Measurements from ENCODE around the gene GPR141.

Gene GPR141

DNA sequence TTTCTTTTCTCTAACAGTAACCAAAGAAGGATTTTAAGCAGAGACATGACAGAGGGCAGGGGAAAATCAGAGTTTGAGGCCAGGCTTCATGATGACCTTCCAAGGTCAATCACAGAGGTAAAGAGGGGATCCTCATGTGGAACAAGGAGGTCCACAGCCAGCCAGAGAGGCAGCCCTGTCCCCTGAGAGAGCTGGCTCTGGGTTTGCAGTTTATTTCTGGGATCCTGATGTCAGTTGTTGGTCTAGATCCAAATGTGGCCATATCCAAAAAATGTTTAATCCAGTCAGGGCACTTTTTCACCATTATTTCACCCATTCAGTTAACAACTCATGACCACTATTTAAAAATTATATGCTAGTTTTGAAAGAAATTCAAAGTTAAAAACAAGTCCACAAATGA, 45.6 kb downstream of the GPR141 start:
- H3K36me3 ChIP-seq (ENCODE audit: control insufficient read depth in 5 of 5, insufficient read depth in 5 of 5, low read length in 5 of 5) = no peaks in the 10 kb centered on the region
- H3K9ac ChIP-seq (ENCODE audit: low read length in 5 of 5) = no peak overlapping the region
- H3K4me1 ChIP-seq (ENCODE audit: control insufficient read depth in 5 of 5, insufficient read depth in 5 of 5, low read length in 5 of 5) = peaks cover 9 to 22% (median 19%) of the 10 kb centered on the region in 5 donors
- no peaks in the 10 kb centered on the region for H3K9me3 ChIP-seq (ENCODE audit: control insufficient read depth in 5 of 5, low read length in 5 of 5)
- H3K27me3 ChIP-seq (ENCODE audit: control insufficient read depth in 5 of 5, insufficient read depth in 4 of 5, low read length in 5 of 5) = no peaks in the 10 kb centered on the region
- no peak overlapping the region for H3K4me3 ChIP-seq (ENCODE audit: low read depth in 1 of 5, low read length in 5 of 5)
- peak overlapping the region; percentile 42 for H3K27ac ChIP-seq (ENCODE audit: low read depth, low read length)

DNA sequence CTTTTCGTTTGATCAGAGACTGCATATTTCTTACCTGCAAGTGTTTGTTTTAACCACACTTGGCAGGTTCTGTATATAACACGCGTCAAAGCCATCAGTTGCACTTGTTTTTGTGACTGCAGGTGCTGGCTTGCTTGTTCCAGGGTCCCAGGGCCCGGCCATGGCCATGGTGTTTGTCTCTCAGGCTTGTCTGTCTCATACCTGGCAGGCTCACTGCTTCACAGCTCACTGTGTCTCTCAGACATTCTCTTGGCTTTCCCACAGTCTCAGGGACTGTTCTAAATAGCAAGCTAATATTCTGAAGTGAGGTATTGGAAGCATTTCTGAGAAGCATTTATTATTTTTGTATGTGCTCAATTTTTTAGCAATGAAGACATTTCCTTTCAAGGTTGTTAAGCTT, 46.9 kb downstream of the GPR141 start:
- H3K27ac ChIP-seq (ENCODE audit: low read depth, low read length) = no peak overlapping the region
- no peaks in the 10 kb centered on the region for H3K36me3 ChIP-seq (ENCODE audit: control insufficient read depth in 5 of 5, insufficient read depth in 5 of 5, low read length in 5 of 5)
- no peak overlapping the region for H3K9ac ChIP-seq (ENCODE audit: low read length in 5 of 5)
- H3K27me3 ChIP-seq (ENCODE audit: control insufficient read depth in 5 of 5, insufficient read depth in 4 of 5, low read length in 5 of 5) = no peaks in the 10 kb centered on the region
- H3K4me3 ChIP-seq (ENCODE audit: low read depth in 1 of 5, low read length in 5 of 5) = no peak overlapping the region
- H3K9me3 ChIP-seq (ENCODE audit: control insufficient read depth in 5 of 5, low read length in 5 of 5) = no peaks in the 10 kb centered on the region
- H3K4me1 ChIP-seq (ENCODE audit: control insufficient read depth in 5 of 5, insufficient read depth in 5 of 5, low read length in 5 of 5) = peaks cover 9 to 31% (median 22%) of the 10 kb centered on the region in 5 donors

GRCh38 chr7:37732253-37732652, 48.7 kb downstream of the GPR141 start:
- H3K9ac ChIP-seq (ENCODE audit: low read length in 5 of 5) = peak overlapping the region in 1 of 5 donors; percentile 31
- no peak overlapping the region for H3K4me3 ChIP-seq (ENCODE audit: low read depth in 1 of 5, low read length in 5 of 5)
- no peaks in the 10 kb centered on the region for H3K9me3 ChIP-seq (ENCODE audit: control insufficient read depth in 5 of 5, low read length in 5 of 5)
- no peak overlapping the region for H3K27ac ChIP-seq (ENCODE audit: low read depth, low read length)
- no peaks in the 10 kb centered on the region for H3K27me3 ChIP-seq (ENCODE audit: control insufficient read depth in 5 of 5, insufficient read depth in 4 of 5, low read length in 5 of 5)
- no peaks in the 10 kb centered on the region for H3K36me3 ChIP-seq (ENCODE audit: control insufficient read depth in 5 of 5, insufficient read depth in 5 of 5, low read length in 5 of 5)
- H3K4me1 ChIP-seq (ENCODE audit: control insufficient read depth in 5 of 5, insufficient read depth in 5 of 5, low read length in 5 of 5) = peaks cover 9 to 31% (median 22%) of the 10 kb centered on the region in 5 donors

DNA sequence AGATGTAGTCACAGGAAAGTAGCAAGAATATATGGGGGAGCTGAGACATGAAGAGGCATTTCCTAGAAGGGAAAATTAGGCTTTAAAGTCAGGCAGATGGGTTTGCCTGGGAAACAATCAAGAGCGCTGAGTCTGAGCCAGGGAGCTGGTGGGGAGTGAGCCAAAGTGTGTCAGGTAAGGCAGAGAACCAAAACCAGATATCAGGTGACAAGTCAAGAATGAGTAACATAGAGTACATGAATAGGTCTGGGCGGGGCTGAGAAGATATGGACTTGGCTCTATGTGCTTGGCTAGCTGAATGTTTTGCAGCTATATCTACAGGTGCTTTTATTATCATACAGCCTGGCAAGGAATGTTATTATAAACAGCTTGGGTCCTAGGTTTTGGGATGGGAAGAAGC, 49.3 kb downstream of the GPR141 start:
- Histone ChIP-seq H3K27ac (ENCODE audit: low read depth, low read length) (no peak overlapping the region), H3K9me3 (ENCODE audit: control insufficient read depth in 5 of 5, low read length in 5 of 5) (no peaks in the 10 kb centered on the region), H3K9ac (ENCODE audit: low read length in 5 of 5) (no peak overlapping the region), H3K36me3 (ENCODE audit: control insufficient read depth in 5 of 5, insufficient read depth in 5 of 5, low read length in 5 of 5) (no peaks in the 10 kb centered on the region), H3K4me3 (ENCODE audit: low read depth in 1 of 5, low read length in 5 of 5) (no peak overlapping the region), H3K4me1 (ENCODE audit: control insufficient read depth in 5 of 5, insufficient read depth in 5 of 5, low read length in 5 of 5) (peaks cover 9 to 31% (median 22%) of the 10 kb centered on the region in 5 donors), H3K27me3 (ENCODE audit: control insufficient read depth in 5 of 5, insufficient read depth in 4 of 5, low read length in 5 of 5) (no peaks in the 10 kb centered on the region)

DNA sequence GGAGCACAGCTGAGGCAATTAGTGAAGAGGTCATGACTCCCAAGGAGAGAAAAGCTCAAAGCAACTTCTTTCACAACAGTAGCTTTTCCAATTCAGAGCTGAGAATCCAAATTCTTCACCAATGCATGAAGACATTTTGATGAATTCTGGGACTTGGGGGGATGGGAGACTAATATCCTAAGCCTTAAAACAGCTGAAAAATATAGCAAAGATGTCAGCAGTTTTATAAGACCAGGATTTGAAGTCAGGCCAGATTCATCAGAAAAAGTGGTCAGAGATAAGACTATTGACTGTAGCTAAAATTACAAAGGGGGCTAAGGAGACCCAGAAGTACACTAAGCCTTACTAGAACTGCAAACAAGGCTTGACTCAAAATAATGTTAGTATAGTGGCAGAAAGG, 51.6 kb downstream of the GPR141 start:
- H3K9me3 ChIP-seq (ENCODE audit: control insufficient read depth in 5 of 5, low read length in 5 of 5) = no peaks in the 10 kb centered on the region
- H3K4me3 ChIP-seq (ENCODE audit: low read depth in 1 of 5, low read length in 5 of 5) = no peak overlapping the region
- no peak overlapping the region for H3K9ac ChIP-seq (ENCODE audit: low read length in 5 of 5)
- H3K4me1 ChIP-seq (ENCODE audit: control insufficient read depth in 5 of 5, insufficient read depth in 5 of 5, low read length in 5 of 5) = peaks cover 5 to 34% (median 11%) of the 10 kb centered on the region in 5 donors
- no peaks in the 10 kb centered on the region for H3K36me3 ChIP-seq (ENCODE audit: control insufficient read depth in 5 of 5, insufficient read depth in 5 of 5, low read length in 5 of 5)
- H3K27me3 ChIP-seq (ENCODE audit: control insufficient read depth in 5 of 5, insufficient read depth in 4 of 5, low read length in 5 of 5) = no peaks in the 10 kb centered on the region
- no peak overlapping the region for H3K27ac ChIP-seq (ENCODE audit: low read depth, low read length)

- H3K9me3 ChIP-seq (ENCODE audit: control insufficient read depth in 5 of 5, low read length in 5 of 5) = no peaks in the 10 kb centered on the region
- H3K9ac ChIP-seq (ENCODE audit: low read length in 5 of 5) = no peak overlapping the region
- H3K27ac ChIP-seq (ENCODE audit: low read depth, low read length) = peak overlapping the region; percentile 63
- no peaks in the 10 kb centered on the region for H3K36me3 ChIP-seq (ENCODE audit: control insufficient read depth in 5 of 5, insufficient read depth in 5 of 5, low read length in 5 of 5)
- H3K27me3 ChIP-seq (ENCODE audit: control insufficient read depth in 5 of 5, insufficient read depth in 4 of 5, low read length in 5 of 5) = no peaks in the 10 kb centered on the region
- no peak overlapping the region for H3K4me3 ChIP-seq (ENCODE audit: low read depth in 1 of 5, low read length in 5 of 5)
- H3K4me1 ChIP-seq (ENCODE audit: control insufficient read depth in 5 of 5, insufficient read depth in 5 of 5, low read length in 5 of 5) = peaks cover 0 to 26% (median 3%) of the 10 kb centered on the region in 5 donors
Measured at GRCh38 chr7:37738321-37738720, 54.8 kb downstream of the GPR141 start.

DNA sequence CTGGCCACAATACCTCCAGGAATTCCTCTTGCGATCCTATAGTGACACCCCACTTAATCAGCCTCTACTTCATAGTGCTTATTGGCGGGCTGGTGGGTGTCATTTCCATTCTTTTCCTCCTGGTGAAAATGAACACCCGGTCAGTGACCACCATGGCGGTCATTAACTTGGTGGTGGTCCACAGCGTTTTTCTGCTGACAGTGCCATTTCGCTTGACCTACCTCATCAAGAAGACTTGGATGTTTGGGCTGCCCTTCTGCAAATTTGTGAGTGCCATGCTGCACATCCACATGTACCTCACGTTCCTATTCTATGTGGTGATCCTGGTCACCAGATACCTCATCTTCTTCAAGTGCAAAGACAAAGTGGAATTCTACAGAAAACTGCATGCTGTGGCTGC, 56.8 kb downstream of the GPR141 start:
- Histone ChIP-seq H3K27me3 (ENCODE audit: control insufficient read depth in 5 of 5, insufficient read depth in 4 of 5, low read length in 5 of 5) (no peaks in the 10 kb centered on the region), H3K27ac (ENCODE audit: low read depth, low read length) (no peak overlapping the region), H3K9ac (ENCODE audit: low read length in 5 of 5) (no peak overlapping the region), H3K4me1 (ENCODE audit: control insufficient read depth in 5 of 5, insufficient read depth in 5 of 5, low read length in 5 of 5) (peaks cover 0 to 16% (median 0%) of the 10 kb centered on the region in 5 donors), H3K36me3 (ENCODE audit: control insufficient read depth in 5 of 5, insufficient read depth in 5 of 5, low read length in 5 of 5) (no peaks in the 10 kb centered on the region), H3K9me3 (ENCODE audit: control insufficient read depth in 5 of 5, low read length in 5 of 5) (no peaks in the 10 kb centered on the region), H3K4me3 (ENCODE audit: low read depth in 1 of 5, low read length in 5 of 5) (no peak overlapping the region)

DNA sequence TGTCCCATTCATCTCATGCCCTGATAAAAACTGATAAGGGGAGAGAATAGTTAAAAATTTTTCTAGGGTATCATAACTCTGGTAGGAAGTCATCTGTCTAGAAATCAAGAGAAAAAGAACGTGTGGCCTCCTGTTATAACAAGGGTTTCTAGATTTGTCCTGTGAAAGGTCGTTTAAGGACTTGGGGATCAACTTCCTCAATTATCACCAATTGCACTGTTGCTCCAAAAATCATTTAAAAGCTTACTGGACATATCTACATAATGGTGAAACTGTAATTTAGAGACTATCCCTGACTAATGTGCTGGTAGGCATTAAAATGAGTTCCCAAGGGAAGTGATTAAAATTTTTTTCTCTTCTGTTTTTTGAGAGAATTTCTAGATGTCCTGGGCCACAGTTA, 58.2 kb downstream of the GPR141 start:
- Histone ChIP-seq H3K9me3 (ENCODE audit: control insufficient read depth in 5 of 5, low read length in 5 of 5) (no peaks in the 10 kb centered on the region), H3K27ac (ENCODE audit: low read depth, low read length) (no peak overlapping the region), H3K27me3 (ENCODE audit: control insufficient read depth in 5 of 5, insufficient read depth in 4 of 5, low read length in 5 of 5) (no peaks in the 10 kb centered on the region), H3K4me3 (ENCODE audit: low read depth in 1 of 5, low read length in 5 of 5) (no peak overlapping the region), H3K4me1 (ENCODE audit: control insufficient read depth in 5 of 5, insufficient read depth in 5 of 5, low read length in 5 of 5) (peaks cover 0 to 15% (median 0%) of the 10 kb centered on the region in 5 donors), H3K36me3 (ENCODE audit: control insufficient read depth in 5 of 5, insufficient read depth in 5 of 5, low read length in 5 of 5) (no peaks in the 10 kb centered on the region), H3K9ac (ENCODE audit: low read length in 5 of 5) (no peak overlapping the region)

DNA sequence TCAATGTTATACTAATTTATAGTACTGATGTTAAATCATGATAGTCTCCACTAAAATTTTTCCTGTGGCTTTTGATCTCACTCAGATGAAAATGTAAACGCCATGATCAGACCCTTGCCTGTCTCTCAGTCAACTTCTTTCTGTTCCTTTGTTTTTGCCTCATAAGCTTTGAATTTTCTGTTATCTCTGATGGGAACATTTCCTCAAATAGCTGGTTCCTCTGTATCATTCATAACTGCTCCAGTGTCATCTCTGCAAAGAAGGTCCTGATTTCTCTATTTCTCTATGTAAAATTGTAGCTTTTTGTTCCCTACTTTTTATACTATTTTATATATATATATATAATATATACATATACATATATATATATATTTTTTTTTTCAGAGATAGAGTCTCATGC, 67.5 kb downstream of the GPR141 start:
- no peaks in the 10 kb centered on the region for H3K4me1 ChIP-seq (ENCODE audit: control insufficient read depth in 5 of 5, insufficient read depth in 5 of 5, low read length in 5 of 5)

GRCh38 chr7:37753398-37754050, 70.0 kb downstream of the GPR141 start:
- no peaks in the 10 kb centered on the region for H3K27me3 ChIP-seq (ENCODE audit: control insufficient read depth in 5 of 5, insufficient read depth in 4 of 5, low read length in 5 of 5)
- no peaks in the 10 kb centered on the region for H3K4me1 ChIP-seq (ENCODE audit: control insufficient read depth in 5 of 5, insufficient read depth in 5 of 5, low read length in 5 of 5)

More for the DNA sequence above, 67.5 kb downstream of the GPR141 start:
- Histone ChIP-seq H3K27ac (ENCODE audit: low read depth, low read length) (no peak overlapping the region), H3K9me3 (ENCODE audit: control insufficient read depth in 5 of 5, low read length in 5 of 5) (no peaks in the 10 kb centered on the region), H3K27me3 (ENCODE audit: control insufficient read depth in 5 of 5, insufficient read depth in 4 of 5, low read length in 5 of 5) (no peaks in the 10 kb centered on the region), H3K36me3 (ENCODE audit: control insufficient read depth in 5 of 5, insufficient read depth in 5 of 5, low read length in 5 of 5) (no peaks in the 10 kb centered on the region), H3K4me3 (ENCODE audit: low read depth in 1 of 5, low read length in 5 of 5) (no peak overlapping the region), H3K9ac (ENCODE audit: low read length in 5 of 5) (no peak overlapping the region)

More at GRCh38 chr7:37753398-37754050, 70.0 kb downstream of the GPR141 start:
- Histone ChIP-seq H3K4me3 (ENCODE audit: low read depth in 1 of 5, low read length in 5 of 5) (no peak overlapping the region), H3K9me3 (ENCODE audit: control insufficient read depth in 5 of 5, low read length in 5 of 5) (no peaks in the 10 kb centered on the region), H3K27ac (ENCODE audit: low read depth, low read length) (no peak overlapping the region), H3K36me3 (ENCODE audit: control insufficient read depth in 5 of 5, insufficient read depth in 5 of 5, low read length in 5 of 5) (no peaks in the 10 kb centered on the region), H3K9ac (ENCODE audit: low read length in 5 of 5) (no peak overlapping the region)
